ENCODE measurements around the gene ADI1.
A peak's percentile ranks its signal among the peaks of the same experiment; 100 is the strongest.
"Not testable (repeated sequence)": the region's sequence is repeated elsewhere in the genome, so short reads cannot be mapped to it uniquely, and the experiment has no call there.

Gene ADI1

GRCh38 chr2:3527886-3528785 lies 8.8 kb upstream of the ADI1 start:
- no peak for DNase-seq

GRCh38 chr2:3526871-3527270 lies 7.5 kb upstream of the ADI1 start:
- DNase-seq = no peak

- DNase-seq = no peak
Observed at GRCh38 chr2:3523551-3524041, 4.3 kb upstream of the ADI1 start.

GRCh38 chr2:3522961-3523421 lies 3.7 kb upstream of the ADI1 start:
- no peak for DNase-seq

GRCh38 chr2:3520591-3520990 lies 1.3 kb upstream of the ADI1 start:
- DNase-seq = no peak

- DNase-seq = peak; percentile 96
Observed at GRCh38 chr2:3518496-3519254, 656 bp downstream of the ADI1 start.

GRCh38 chr2:3517948-3518495 lies 1.3 kb downstream of the ADI1 start:
- no peak for DNase-seq

GRCh38 chr2:3516831-3517230 lies 2.5 kb downstream of the ADI1 start:
- DNase-seq = no peak

- DNase-seq = not testable (repeated sequence)
Observed at GRCh38 chr2:3515438-3515837, 3.9 kb downstream of the ADI1 start.

GRCh38 chr2:3513026-3513810 lies 6.1 kb downstream of the ADI1 start:
- DNase-seq = no peak

- DNase-seq = no peak
Observed at GRCh38 chr2:3512086-3512485, 7.2 kb downstream of the ADI1 start.

GRCh38 chr2:3505771-3506170 lies 13.6 kb downstream of the ADI1 start:
- no peak for DNase-seq

- no peak for DNase-seq
Observed at GRCh38 chr2:3504741-3505140, 14.6 kb downstream of the ADI1 start.

- DNase-seq = no peak
Observed at GRCh38 chr2:3503483-3503882, 15.8 kb downstream of the ADI1 start.

- DNase-seq = no peak
Observed at GRCh38 chr2:3503046-3503445, 16.3 kb downstream of the ADI1 start.

- DNase-seq = no peak
Observed at GRCh38 chr2:3500326-3500899, 18.9 kb downstream of the ADI1 start.

GRCh38 chr2:3498783-3499394 lies 20.4 kb downstream of the ADI1 start:
- DNase-seq = no peak

- DNase-seq = not testable (repeated sequence)
Observed at GRCh38 chr2:3496708-3497080, 22.6 kb downstream of the ADI1 start.

- DNase-seq = no peak
Observed at GRCh38 chr2:3494984-3495666, 24.2 kb downstream of the ADI1 start.

- DNase-seq = no peak
Observed at GRCh38 chr2:3493615-3494007, 25.7 kb downstream of the ADI1 start.

- no peak for DNase-seq
Observed at GRCh38 chr2:3492951-3493614, 26.2 kb downstream of the ADI1 start.

All from hematopoietic multipotent progenitor cell treated with erythropoietin and hydrocortisone succinate and interleukin-3 and kit ligand, for 8 days (in vitro differentiated cells).